Ovary (tissue), 3 donors: ENCODE measurements around the gene CELF4.

ENCODE experiments used
- EP300 ChIP-seq: sonication (generic); formaldehyde crosslinking; IDR thresholded peaks from one replicate; pipeline ENCODE4 v1.6.1; 2017; ENCODE audit warnings: antibody characterized with exemption
- TF ChIP-seq, protein P1 (sequence below), 3 donors: fragments of 450-650 bp in 2 of 3; fragments of 200-600 bp in 1 of 3; IDR thresholded peaks; one replicate each; pipeline versions ENCODE4 v1.5.1 to v1.8.0; 2016 to 2022; ENCODE audit warnings: antibody characterized with exemption in 3 of 3, mild to moderate bottlenecking in 1 of 3
- donor health status: DM: no; HTN: no; CAD: no.

DNA sequence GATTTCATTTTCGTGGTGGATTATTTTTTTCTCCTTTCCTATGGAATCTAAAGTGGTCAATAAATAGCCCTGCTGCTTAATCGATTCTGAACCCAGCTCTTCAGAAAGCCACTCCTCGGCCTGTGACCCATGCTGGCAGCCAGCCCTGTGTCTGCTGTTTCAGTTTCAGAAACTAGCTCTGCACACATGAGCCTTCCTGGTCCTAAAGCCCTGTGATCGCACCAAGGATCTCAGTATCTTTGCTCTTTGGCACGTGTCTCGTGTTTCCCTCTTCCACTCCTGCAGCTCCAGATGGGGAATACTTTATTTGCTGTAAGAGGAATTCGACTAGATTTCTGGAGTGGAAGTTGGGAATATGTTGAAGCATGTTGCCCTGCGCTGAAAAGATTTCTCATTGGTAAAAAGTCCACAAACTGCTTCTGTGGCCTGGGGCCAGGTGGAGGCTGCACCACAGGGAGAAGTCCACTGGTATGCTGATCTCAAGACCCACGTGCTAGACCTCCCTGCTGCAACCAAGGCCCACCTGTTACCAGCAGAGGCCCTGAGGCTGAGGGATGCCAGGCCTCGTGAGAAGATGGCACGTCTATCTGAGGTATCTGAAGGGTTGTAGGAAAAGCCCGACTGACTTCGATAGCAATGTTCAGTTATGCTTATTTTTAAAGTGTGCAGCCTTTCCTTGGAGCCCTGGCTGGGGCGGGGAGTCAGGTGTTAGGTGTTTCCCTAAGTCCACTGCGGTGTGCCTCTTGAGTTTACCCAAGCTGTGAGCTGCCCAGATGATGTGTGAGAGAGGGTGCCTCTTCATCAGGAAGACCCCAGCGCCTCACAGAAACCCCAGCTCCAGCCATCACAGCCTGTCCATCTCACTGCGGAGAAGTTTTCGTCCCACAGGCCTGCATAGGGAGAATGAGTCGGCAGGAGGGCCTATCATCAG, 33.6 kb upstream of the CELF4 start:
- TF ChIP-seq, protein P1, sequence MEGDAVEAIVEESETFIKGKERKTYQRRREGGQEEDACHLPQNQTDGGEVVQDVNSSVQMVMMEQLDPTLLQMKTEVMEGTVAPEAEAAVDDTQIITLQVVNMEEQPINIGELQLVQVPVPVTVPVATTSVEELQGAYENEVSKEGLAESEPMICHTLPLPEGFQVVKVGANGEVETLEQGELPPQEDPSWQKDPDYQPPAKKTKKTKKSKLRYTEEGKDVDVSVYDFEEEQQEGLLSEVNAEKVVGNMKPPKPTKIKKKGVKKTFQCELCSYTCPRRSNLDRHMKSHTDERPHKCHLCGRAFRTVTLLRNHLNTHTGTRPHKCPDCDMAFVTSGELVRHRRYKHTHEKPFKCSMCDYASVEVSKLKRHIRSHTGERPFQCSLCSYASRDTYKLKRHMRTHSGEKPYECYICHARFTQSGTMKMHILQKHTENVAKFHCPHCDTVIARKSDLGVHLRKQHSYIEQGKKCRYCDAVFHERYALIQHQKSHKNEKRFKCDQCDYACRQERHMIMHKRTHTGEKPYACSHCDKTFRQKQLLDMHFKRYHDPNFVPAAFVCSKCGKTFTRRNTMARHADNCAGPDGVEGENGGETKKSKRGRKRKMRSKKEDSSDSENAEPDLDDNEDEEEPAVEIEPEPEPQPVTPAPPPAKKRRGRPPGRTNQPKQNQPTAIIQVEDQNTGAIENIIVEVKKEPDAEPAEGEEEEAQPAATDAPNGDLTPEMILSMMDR (IDR thresholded peaks at IDR 0.05), result no peak
- TF ChIP-seq EP300, result no peak
